Endodermal cell (in vitro differentiated cells): Measurements from ENCODE around the gene PLXNB2. TPM values are rescaled to one million over a fixed set of nuclear protein-coding genes. Genes with fewer than 3 reads are reported as not detected.

ENCODE experiments used
- DNase-seq: peaks from one replicate; pipeline ENCODE4 v3.0.0-alpha.2; 2017
- H3K27ac ChIP-seq: 2 replicates; pipeline ENCODE4 v1.5.1; 2013; ENCODE audit warnings: mild to moderate bottlenecking, low read depth, low read length, moderate library complexity
- H3K27me3 ChIP-seq: 2 replicates; pipeline ENCODE4 v1.6.1; 2013; ENCODE audit warnings: mild to moderate bottlenecking, low read length, moderate library complexity; ENCODE audit not compliant: insufficient read depth, control insufficient read depth, poor library complexity, severe bottlenecking
- H3K36me3 ChIP-seq: 2 replicates; pipeline ENCODE4 v1.7.0; 2013; ENCODE audit warnings: mild to moderate bottlenecking, low read length, moderate library complexity; ENCODE audit not compliant: control insufficient read depth, insufficient read depth
- H3K4me1 ChIP-seq: one replicate; pipeline ENCODE4 v1.7.0; 2013; ENCODE audit warnings: low read length; ENCODE audit not compliant: control insufficient read depth, insufficient read depth
- H3K4me3 ChIP-seq: 2 replicates; pipeline ENCODE4 v1.5.1; 2013; ENCODE audit warnings: mild to moderate bottlenecking, low read length, moderate library complexity
- H3K9ac ChIP-seq: 2 replicates; pipeline ENCODE4 v1.6.1; 2013; ENCODE audit warnings: mild to moderate bottlenecking, low read length, moderate library complexity; ENCODE audit not compliant: poor library complexity, severe bottlenecking; ENCODE audit errors: extremely low read depth
- H3K9me3 ChIP-seq: 2 replicates; pipeline ENCODE4 v1.6.1; 2013; ENCODE audit warnings: mild to moderate bottlenecking, low read length, moderate library complexity; ENCODE audit not compliant: control insufficient read depth
- H3K27ac Mint-ChIP-seq: 2 replicates; pipeline ENCODE4 v1.8.0; 2020; ENCODE audit warnings: mixed read lengths
- H3K27me3 Mint-ChIP-seq: 2 replicates; pipeline ENCODE4 v1.8.0; 2021; ENCODE audit warnings: mild to moderate bottlenecking, mixed read lengths; ENCODE audit not compliant: insufficient read depth
- H3K36me3 Mint-ChIP-seq: 2 replicates; pipeline ENCODE4 v1.8.0; 2020; ENCODE audit warnings: low read depth, mixed read lengths
- H3K4me1 Mint-ChIP-seq: 2 replicates; pipeline ENCODE4 v1.8.0; 2020; ENCODE audit warnings: mixed read lengths
- H3K4me3 Mint-ChIP-seq: 2 replicates; pipeline ENCODE4 v1.8.0; 2020; ENCODE audit warnings: mild to moderate bottlenecking, moderate library complexity, mixed read lengths
- H3K9me3 Mint-ChIP-seq: 2 replicates; pipeline ENCODE4 v1.8.0; 2020; ENCODE audit warnings: mild to moderate bottlenecking, mixed read lengths
- WGBS, 2 experiments: methylation state at CpG; one replicate each; pipeline versions ENCODE4 v1.1.5 to v1.1.7; 2013; ENCODE audit warnings: missing lambda C conversion rate in 2 of 2, mixed read lengths in 1 of 2; ENCODE audit not compliant: insufficient coverage in 1 of 2, insufficient read length in 1 of 2; 5-methylcytosine and 5-hydroxymethylcytosine counted together
- total RNA-seq, 2 donors: library from RNA; stranded (reverse); fragmentation: NEBNext Ultra II Directional in 1 of 2; extraction: Animal tissue kit (Norgen Biotek cat#: 25700) in 1 of 2; gene quantifications; 2 replicates in 1 of 2; 3 replicates in 1 of 2; pipeline ENCODE4 v1.2.1, GENCODE V29; 2021
- TF ChIP-seq, protein P1 (sequence below): fragments of 200-600 bp; sonication (generic); conservative IDR thresholded peaks from 2 replicates; pipeline ENCODE4 v1.5.0; 2021; ENCODE audit warnings: antibody characterized with exemption, mild to moderate bottlenecking

Gene PLXNB2
- total RNA-seq, 2 donors from 2014 or later = 94.7 to 97.7 TPM

DNA sequence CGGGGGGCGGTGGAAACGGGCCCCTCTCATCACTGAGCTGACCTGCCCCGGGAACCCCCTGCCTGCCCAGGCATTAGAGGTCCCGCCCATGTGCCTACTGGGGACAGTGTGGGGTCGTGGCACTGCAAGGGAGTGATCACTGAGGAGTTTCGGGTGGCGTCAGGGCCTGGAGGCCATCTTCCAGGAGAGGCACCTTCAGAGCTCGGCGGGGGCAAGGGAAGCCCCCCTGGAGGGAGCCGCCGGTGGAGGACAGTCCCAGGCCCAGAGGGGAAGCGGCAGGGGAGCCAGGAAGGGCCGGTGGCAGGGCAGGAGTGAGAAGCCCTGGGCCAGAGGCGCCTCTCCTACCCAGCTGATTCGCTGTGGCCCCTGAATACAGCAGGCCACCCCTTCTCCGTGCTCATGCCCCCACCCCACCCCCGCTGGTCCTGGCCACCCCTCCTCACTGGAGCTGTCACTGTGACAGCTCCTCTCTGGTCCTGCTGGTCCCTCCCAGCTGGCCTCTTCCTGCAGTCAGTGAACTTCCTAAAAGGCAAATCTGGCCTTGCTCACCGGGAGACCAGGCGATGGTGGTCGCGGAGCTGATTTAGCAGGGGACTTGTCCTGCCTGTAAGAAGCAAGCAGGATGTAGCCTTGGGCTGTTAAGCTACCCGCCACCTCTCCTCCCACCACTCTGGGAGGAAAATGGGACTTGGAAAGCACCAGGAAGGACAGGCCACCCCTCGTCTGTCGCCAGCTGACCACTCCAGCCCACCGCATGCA lies 35.2 kb downstream of the PLXNB2 start:
- Mint-ChIP-seq H3K27me3 (peaks cover 43% of the 10 kb centered on the region), H3K27ac (no peak overlapping the region), H3K4me3 (no peak overlapping the region), H3K36me3 (peaks cover 23% of the 10 kb centered on the region), H3K9me3 (peaks cover 7% of the 10 kb centered on the region), H3K4me1 (no peaks in the 10 kb centered on the region)
- DNase-seq = peak; percentile 72
- Histone ChIP-seq H3K27ac (no peak overlapping the region), H3K27me3 (peaks cover 36% of the 10 kb centered on the region), H3K4me1 (peaks cover 5% of the 10 kb centered on the region), H3K9ac (no peak overlapping the region), H3K36me3 (peaks cover 11% of the 10 kb centered on the region), H3K4me3 (no peak overlapping the region), H3K9me3 (peaks cover 4% of the 10 kb centered on the region)
- WGBS, 2 experiments = 48 to 49% methylated on average over 12 to 23 of the region's 26 CpGs
- TF ChIP-seq, protein P1, sequence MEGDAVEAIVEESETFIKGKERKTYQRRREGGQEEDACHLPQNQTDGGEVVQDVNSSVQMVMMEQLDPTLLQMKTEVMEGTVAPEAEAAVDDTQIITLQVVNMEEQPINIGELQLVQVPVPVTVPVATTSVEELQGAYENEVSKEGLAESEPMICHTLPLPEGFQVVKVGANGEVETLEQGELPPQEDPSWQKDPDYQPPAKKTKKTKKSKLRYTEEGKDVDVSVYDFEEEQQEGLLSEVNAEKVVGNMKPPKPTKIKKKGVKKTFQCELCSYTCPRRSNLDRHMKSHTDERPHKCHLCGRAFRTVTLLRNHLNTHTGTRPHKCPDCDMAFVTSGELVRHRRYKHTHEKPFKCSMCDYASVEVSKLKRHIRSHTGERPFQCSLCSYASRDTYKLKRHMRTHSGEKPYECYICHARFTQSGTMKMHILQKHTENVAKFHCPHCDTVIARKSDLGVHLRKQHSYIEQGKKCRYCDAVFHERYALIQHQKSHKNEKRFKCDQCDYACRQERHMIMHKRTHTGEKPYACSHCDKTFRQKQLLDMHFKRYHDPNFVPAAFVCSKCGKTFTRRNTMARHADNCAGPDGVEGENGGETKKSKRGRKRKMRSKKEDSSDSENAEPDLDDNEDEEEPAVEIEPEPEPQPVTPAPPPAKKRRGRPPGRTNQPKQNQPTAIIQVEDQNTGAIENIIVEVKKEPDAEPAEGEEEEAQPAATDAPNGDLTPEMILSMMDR = no peak

DNA sequence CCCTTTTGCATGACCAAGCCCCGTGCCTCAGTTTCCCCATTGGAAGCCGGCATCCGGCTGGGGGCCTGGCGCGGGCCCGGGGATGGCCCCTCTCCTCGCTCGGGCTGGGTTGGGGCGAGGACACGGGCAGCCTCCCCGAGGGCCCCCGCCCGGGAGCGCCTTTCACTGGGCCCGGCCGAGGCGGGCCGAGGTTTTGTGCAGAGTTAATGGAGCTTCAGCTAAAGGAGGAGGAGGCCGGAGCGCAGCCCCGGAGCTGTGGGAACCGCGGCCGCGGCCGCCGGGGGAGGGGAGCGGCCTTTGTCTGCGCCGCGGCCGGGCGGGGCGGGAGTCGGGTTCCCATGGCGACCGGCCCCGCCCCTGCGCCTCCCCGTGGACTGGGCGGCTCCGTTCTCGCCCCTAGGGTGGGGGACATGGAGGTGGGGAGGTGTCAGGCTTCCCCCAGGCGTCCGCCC lies 35.9 kb downstream of the PLXNB2 start:
- H3K36me3 ChIP-seq = peaks cover 5% of the 10 kb centered on the region
- WGBS, 2 experiments = 1 to 3% methylated on average over 7 to 38 of the region's 45 CpGs
- Mint-ChIP-seq H3K36me3 (peaks cover 16% of the 10 kb centered on the region), H3K27me3 (peaks cover 48% of the 10 kb centered on the region), H3K4me3 (peak overlapping the region; percentile 26), H3K4me1 (no peaks in the 10 kb centered on the region), H3K9me3 (peaks cover 5% of the 10 kb centered on the region), H3K27ac (no peak overlapping the region)
- TF ChIP-seq, protein P1 = peak; percentile 15
- no peak overlapping the region for H3K9ac ChIP-seq
- H3K4me3 ChIP-seq = peak overlapping the region; percentile 66
- H3K27me3 ChIP-seq = peaks cover 42% of the 10 kb centered on the region
- H3K27ac ChIP-seq = peak overlapping the region; percentile 66
- peaks cover 5% of the 10 kb centered on the region for H3K4me1 ChIP-seq
- DNase-seq = peak; percentile 88
- H3K9me3 ChIP-seq = peaks cover 3% of the 10 kb centered on the region

DNA sequence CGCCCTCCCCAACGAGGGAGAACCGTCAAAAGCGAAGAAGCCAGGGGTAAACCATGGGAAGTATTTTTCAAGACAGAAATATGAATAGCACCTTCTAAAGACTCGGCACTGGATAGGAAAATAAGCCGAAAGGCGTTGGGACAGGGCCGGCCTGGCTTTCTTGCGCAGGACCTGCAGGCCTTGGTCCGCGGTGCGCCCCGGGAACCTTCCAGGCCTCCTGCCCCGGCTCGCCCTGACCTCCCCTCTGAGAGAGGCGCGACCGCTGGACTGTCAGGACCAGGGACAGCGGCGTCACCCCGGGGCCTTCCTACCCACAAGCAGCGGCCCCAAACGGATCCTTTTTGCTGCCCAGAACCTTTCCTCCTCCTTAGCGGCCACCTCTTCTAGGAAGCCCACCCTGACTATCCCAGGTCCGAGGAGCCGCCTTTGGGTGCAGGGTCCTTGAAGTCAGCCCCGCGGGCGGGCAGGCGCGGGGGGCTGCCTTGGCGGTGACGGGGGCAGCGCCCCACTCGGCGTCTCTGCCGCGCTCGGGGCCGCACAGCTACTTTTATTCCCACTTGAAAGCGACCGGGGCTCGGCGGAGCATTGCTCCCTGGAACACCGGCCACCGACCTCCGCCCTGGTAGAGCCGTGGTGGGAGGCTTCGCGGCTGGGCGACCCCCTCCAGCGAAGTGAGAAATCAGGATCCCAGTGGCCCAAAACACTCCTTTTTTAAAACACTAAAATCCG lies 36.6 kb downstream of the PLXNB2 start:
- H3K27me3 Mint-ChIP-seq = peaks cover 55% of the 10 kb centered on the region
- 5% methylated on average over 28 to 53 of the region's 53 CpGs for WGBS, 2 experiments
- peaks cover 5% of the 10 kb centered on the region for H3K4me1 ChIP-seq
- H3K4me1 Mint-ChIP-seq = no peaks in the 10 kb centered on the region
- TF ChIP-seq, protein P1 = no peak
- peak; percentile 94 for DNase-seq
- no peak overlapping the region for H3K9ac ChIP-seq
- H3K27ac ChIP-seq = peak overlapping the region; percentile 66
- H3K27me3 ChIP-seq = peaks cover 44% of the 10 kb centered on the region
- H3K9me3 ChIP-seq = no peaks in the 10 kb centered on the region
- peak overlapping the region; percentile 66 for H3K4me3 ChIP-seq
- H3K9me3 Mint-ChIP-seq = peaks cover 3% of the 10 kb centered on the region
- H3K36me3 Mint-ChIP-seq = peaks cover 11% of the 10 kb centered on the region
- H3K4me3 Mint-ChIP-seq = peak overlapping the region; percentile 35
- H3K36me3 ChIP-seq = no peaks in the 10 kb centered on the region
- H3K27ac Mint-ChIP-seq = no peak overlapping the region
